Smooth muscle cell (in vitro differentiated cells): ENCODE results near the gene RELN. TPM values are rescaled to one million over a fixed set of nuclear protein-coding genes. Genes with fewer than 3 reads are reported as not detected.

ENCODE experiments used
- DNase-seq: peaks from one replicate; lab custom pipeline; 2025; ENCODE audit not compliant: unreplicated experiment; lab: John Stamatoyannopoulos, UW
- H2AFZ ChIP-seq: fragments of 200-600 bp; sonication (generic); 2 replicates; pipeline ENCODE4 v1.6.0; 2016; ENCODE audit warnings: antibody characterized with exemption, low read depth, mild to moderate bottlenecking
- H3F3A ChIP-seq: fragments of 200-600 bp; sonication (generic); 2 replicates; pipeline ENCODE4 v1.6.0; 2017; ENCODE audit warnings: antibody characterized with exemption, low read depth
- H3K27ac ChIP-seq: fragments of 200-600 bp; sonication (generic); 2 replicates; pipeline ENCODE4 v1.5.1; 2016; ENCODE audit warnings: low read depth, mild to moderate bottlenecking
- H3K27me3 ChIP-seq: fragments of 200-600 bp; sonication (generic); 2 replicates; pipeline ENCODE4 v1.6.1; 2016; ENCODE audit warnings: low read depth, mild to moderate bottlenecking
- H3K36me3 ChIP-seq: fragments of 200-600 bp; sonication (generic); 2 replicates; pipeline ENCODE4 v1.5.1; 2016; ENCODE audit warnings: low read depth
- H3K4me1 ChIP-seq: fragments of 200-600 bp; sonication (generic); 2 replicates; pipeline ENCODE4 v1.5.1; 2016; ENCODE audit warnings: low read depth
- H3K4me2 ChIP-seq: fragments of 200-600 bp; sonication (generic); 2 replicates; pipeline ENCODE4 v1.6.0; 2016; ENCODE audit warnings: mild to moderate bottlenecking
- H3K4me3 ChIP-seq: fragments of 200-600 bp; sonication (generic); 2 replicates; pipeline ENCODE4 v1.5.1; 2016; ENCODE audit warnings: mild to moderate bottlenecking
- H3K79me2 ChIP-seq: fragments of 200-600 bp; sonication (generic); 2 replicates; pipeline ENCODE4 v1.6.0; 2016; ENCODE audit warnings: low read depth, mild to moderate bottlenecking
- H3K9ac ChIP-seq: fragments of 200-600 bp; sonication (generic); 2 replicates; pipeline ENCODE4 v1.6.0; 2016; ENCODE audit warnings: low read depth
- H3K9me3 ChIP-seq: fragments of 200-600 bp; sonication (generic); replicated peaks from 2 replicates; pipeline ENCODE4 v1.5.1; 2016; ENCODE audit warnings: low read depth
- H4K20me1 ChIP-seq: fragments of 200-600 bp; sonication (generic); 2 replicates; pipeline ENCODE4 v1.6.0; 2016; ENCODE audit warnings: low read depth
- CTCF ChIP-seq: fragments of 200-600 bp; sonication (generic); IDR thresholded peaks from 2 replicates; pipeline ENCODE4 v1.5.1; 2017; ENCODE audit warnings: borderline replicate concordance, mild to moderate bottlenecking, antibody characterized with exemption; ENCODE audit not compliant: insufficient read depth, poor library complexity, severe bottlenecking
- WGBS: methylation state at CpG from one replicate; pipeline ENCODE4 v1.1.7; 2016; ENCODE audit warnings: low lambda C conversion rate; 5-methylcytosine and 5-hydroxymethylcytosine counted together
- polyA plus RNA-seq: library from polyadenylated mRNA; unstranded; fragments of >200 nt; fragmentation: Nextera tagmentation; extraction: Ambion mirVana; gene quantifications from 2 replicates; pipeline ENCODE4 v1.2.1, GENCODE V29; 2016
- total RNA-seq: library from RNA; depleted of rRNA; stranded (reverse); fragments of >200 nt; gene quantifications from 2 replicates; pipeline ENCODE4 v1.2.3, GENCODE V29; 2014

RELN gene
- total and polyA plus RNA-seq, 2 experiments from 2014 or later = 0.90 TPM; not detected in 1

DNA sequence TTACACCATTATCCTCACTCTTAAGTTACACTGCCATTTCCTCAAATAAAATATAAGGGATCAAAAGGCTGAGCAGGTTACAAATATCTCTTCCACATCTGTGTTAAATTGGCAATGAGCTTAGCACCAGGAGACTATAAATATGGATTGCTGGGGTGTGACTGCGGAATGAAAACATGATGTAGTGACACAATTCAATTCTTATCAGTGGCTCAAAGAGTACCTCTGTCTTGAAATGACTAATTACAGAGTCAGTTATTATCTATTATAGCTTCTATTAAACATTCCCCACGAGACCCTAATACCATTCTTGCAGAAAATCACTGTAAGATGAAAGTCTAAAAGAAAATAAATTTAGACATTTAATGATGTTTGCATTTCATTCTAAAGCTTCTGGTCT lies 67.1 kb downstream of the RELN start:
- Histone ChIP-seq H4K20me1 (no peaks in the 10 kb centered on the region), H3K9ac (no peak overlapping the region), H3K9me3 (no peaks in the 10 kb centered on the region), H3K4me1 (no peaks in the 10 kb centered on the region), H3K27ac (no peak overlapping the region), H3K36me3 (no peaks in the 10 kb centered on the region), H3K4me3 (no peak overlapping the region), H3F3A (no peaks in the 10 kb centered on the region), H2AFZ (no peak overlapping the region), H3K27me3 (peaks cover 19% of the 10 kb centered on the region), H3K79me2 (no peaks in the 10 kb centered on the region), H3K4me2 (no peak overlapping the region)
- 67% methylated on average over 2 of the region's 2 CpGs for WGBS
- TF ChIP-seq CTCF = no peak
- no peak for DNase-seq

- no peak for TF ChIP-seq CTCF
- no peaks in the 10 kb centered on the region for H3F3A ChIP-seq
- DNase-seq = no peak
- no peaks in the 10 kb centered on the region for H3K9me3 ChIP-seq
- WGBS = 50% methylated on average over 1 of the region's 1 CpG
- no peak overlapping the region for H3K4me2 ChIP-seq
- H4K20me1 ChIP-seq = no peaks in the 10 kb centered on the region
- H3K4me3 ChIP-seq = no peak overlapping the region
- H3K27ac ChIP-seq = no peak overlapping the region
- no peak overlapping the region for H3K9ac ChIP-seq
- no peaks in the 10 kb centered on the region for H3K4me1 ChIP-seq
- peaks cover 19% of the 10 kb centered on the region for H3K27me3 ChIP-seq
- no peaks in the 10 kb centered on the region for H3K36me3 ChIP-seq
- H3K79me2 ChIP-seq = no peaks in the 10 kb centered on the region
- H2AFZ ChIP-seq = no peak overlapping the region
Measured at GRCh38 chr7:103921692-103922091, 67.8 kb downstream of the RELN start.

DNA sequence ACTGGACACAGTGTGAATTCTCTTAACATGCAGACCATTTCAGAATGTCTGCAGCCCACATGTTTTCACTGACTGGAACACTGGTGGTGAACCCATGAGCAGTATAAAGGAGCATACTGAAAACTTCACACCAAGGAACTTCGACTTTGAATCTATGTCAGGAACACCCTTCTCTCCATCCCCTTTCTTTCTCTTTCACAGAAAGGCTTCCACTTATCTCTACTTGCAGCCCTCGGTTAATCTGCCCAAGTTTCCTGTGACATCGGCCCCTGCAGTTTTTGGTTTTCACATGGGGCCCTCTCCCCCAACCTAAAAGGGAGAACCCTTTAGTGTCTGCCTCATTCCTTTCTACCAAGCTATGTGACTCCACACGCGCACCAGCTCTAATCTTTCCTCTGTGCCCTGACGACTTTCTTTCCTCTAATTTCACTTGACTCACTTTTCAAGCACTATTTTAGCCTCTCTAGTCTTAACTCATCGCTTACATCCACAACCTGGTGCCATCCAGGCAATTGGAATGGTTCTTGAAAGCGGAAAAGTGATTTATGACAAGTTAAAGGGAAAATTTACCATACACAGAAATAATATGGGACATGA lies 70.1 kb downstream of the RELN start:
- H3K36me3 ChIP-seq = no peaks in the 10 kb centered on the region
- no peaks in the 10 kb centered on the region for H3K79me2 ChIP-seq
- peaks cover 17% of the 10 kb centered on the region for H3K27me3 ChIP-seq
- H2AFZ ChIP-seq = no peak overlapping the region
- peak overlapping the region; percentile 74 for H3K4me2 ChIP-seq
- WGBS = 35% methylated on average over 8 of the region's 8 CpGs
- no peaks in the 10 kb centered on the region for H3K9me3 ChIP-seq
- H3K4me3 ChIP-seq = no peak overlapping the region
- no peaks in the 10 kb centered on the region for H3K4me1 ChIP-seq
- no peak for TF ChIP-seq CTCF
- no peaks in the 10 kb centered on the region for H3F3A ChIP-seq
- no peak for DNase-seq
- H3K27ac ChIP-seq = no peak overlapping the region
- H4K20me1 ChIP-seq = no peaks in the 10 kb centered on the region
- H3K9ac ChIP-seq = no peak overlapping the region

GRCh38 chr7:103918631-103919271 lies 70.7 kb downstream of the RELN start:
- Histone ChIP-seq H3K4me1 (no peaks in the 10 kb centered on the region), H4K20me1 (no peaks in the 10 kb centered on the region), H3K27ac (no peak overlapping the region), H3K79me2 (no peaks in the 10 kb centered on the region), H3F3A (no peaks in the 10 kb centered on the region), H2AFZ (no peak overlapping the region), H3K9ac (no peak overlapping the region), H3K4me3 (no peak overlapping the region), H3K9me3 (no peaks in the 10 kb centered on the region), H3K4me2 (no peak overlapping the region), H3K27me3 (peaks cover 11% of the 10 kb centered on the region), H3K36me3 (no peaks in the 10 kb centered on the region)
- 51% methylated on average over 5 of the region's 5 CpGs for WGBS
- no peak for TF ChIP-seq CTCF
- no peak for DNase-seq
